ENCODE measurements around the gene TRAPPC1. TPM values are rescaled to one million over a fixed set of nuclear protein-coding genes. Genes with fewer than 3 reads are reported as not detected.

TRAPPC1 gene
- 10 to 100 TPM; 76.1 to 96.1 TPM for total RNA-seq
- polyA plus RNA-seq (ENCODE audit: insufficient read depth, low read depth, low replicate concordance): 115 TPM
- long read RNA-seq, donor 1, transcript TRAPPC1-202 (5 exons, 759 nt): minor isoform, 10 of 92 reads
- long read RNA-seq, donor 1, transcript TRAPPC1-201 (4 exons, 811 nt): major isoform, 66 of 92 reads
- long read RNA-seq, donor 1, partial matches to known transcripts: 5 of 92 reads
- long read RNA-seq, donor 1, other reads (novel, unspliced or antisense): 11 of 92 reads
- long read RNA-seq, donor 2, transcript TRAPPC1-202 (5 exons, 759 nt): minor isoform, 10 of 66 reads
- long read RNA-seq, donor 2, transcript TRAPPC1-201 (4 exons, 811 nt): major isoform, 50 of 66 reads
- long read RNA-seq, donor 2, partial matches to known transcripts: 5 of 66 reads
- long read RNA-seq, donor 2, other reads (novel, unspliced or antisense): 0 of 66 reads

- H3K4me3 ChIP-seq: peak within 1 kb of the TSS; percentile 78 to 86
- peaks cover 22% of the 10 kb centered on the region for H3K4me1 ChIP-seq
- H3K27me3 ChIP-seq: no peaks in the 10 kb centered on the region
- peak; percentile 80 for TF ChIP-seq POLR2A (IDR thresholded peaks at IDR 0.05)
- TF ChIP-seq, protein P1, sequence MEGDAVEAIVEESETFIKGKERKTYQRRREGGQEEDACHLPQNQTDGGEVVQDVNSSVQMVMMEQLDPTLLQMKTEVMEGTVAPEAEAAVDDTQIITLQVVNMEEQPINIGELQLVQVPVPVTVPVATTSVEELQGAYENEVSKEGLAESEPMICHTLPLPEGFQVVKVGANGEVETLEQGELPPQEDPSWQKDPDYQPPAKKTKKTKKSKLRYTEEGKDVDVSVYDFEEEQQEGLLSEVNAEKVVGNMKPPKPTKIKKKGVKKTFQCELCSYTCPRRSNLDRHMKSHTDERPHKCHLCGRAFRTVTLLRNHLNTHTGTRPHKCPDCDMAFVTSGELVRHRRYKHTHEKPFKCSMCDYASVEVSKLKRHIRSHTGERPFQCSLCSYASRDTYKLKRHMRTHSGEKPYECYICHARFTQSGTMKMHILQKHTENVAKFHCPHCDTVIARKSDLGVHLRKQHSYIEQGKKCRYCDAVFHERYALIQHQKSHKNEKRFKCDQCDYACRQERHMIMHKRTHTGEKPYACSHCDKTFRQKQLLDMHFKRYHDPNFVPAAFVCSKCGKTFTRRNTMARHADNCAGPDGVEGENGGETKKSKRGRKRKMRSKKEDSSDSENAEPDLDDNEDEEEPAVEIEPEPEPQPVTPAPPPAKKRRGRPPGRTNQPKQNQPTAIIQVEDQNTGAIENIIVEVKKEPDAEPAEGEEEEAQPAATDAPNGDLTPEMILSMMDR (IDR thresholded peaks at IDR 0.05): no peak
- H3K27ac ChIP-seq: peak within 1 kb of the TSS; percentile 15 to 79
- 0% methylated on average over 32 to 55 of the region's 55 CpGs for WGBS, 2 donors
- DNase-seq: peak; percentile 100
- no peaks in the 10 kb centered on the region for H3K36me3 ChIP-seq (ENCODE audit: low read depth, missing control alignments)
- no peaks in the 10 kb centered on the region for H3K9me3 ChIP-seq
- intact Hi-C loops (cut with DNase I; ENCODE audit: low total_unique reads): no loop called here
These were observed at the start of gene TRAPPC1, which contains the start of gene CNTROB for GRCh38 chr17:7931709-7932482. TSS of gene TRAPPC1 (minus strand) at chr17:7931946. CDS start at chr17:7931829, 117 bp downstream. TSS of gene CNTROB (plus strand) at chr17:7932206. CDS start at chr17:7933080, 874 bp downstream.

GRCh38 chr17:7977805-7978204 is 46.1 kb upstream of the TRAPPC1 start:
- DNase-seq: no peak
- WGBS, 2 donors: 90 to 92% methylated on average over 5 of the region's 5 CpGs
- TF ChIP-seq, protein P1 (IDR thresholded peaks at IDR 0.05): no peak
- no peak for TF ChIP-seq POLR2A (IDR thresholded peaks at IDR 0.05)
- H3K27me3 ChIP-seq: no peaks in the 10 kb centered on the region
- no peaks in the 10 kb centered on the region for H3K36me3 ChIP-seq (ENCODE audit: low read depth, missing control alignments)
- intact Hi-C loops (cut with DNase I; ENCODE audit: low total_unique reads): no loop called here
- no peaks in the 10 kb centered on the region for H3K4me1 ChIP-seq
- no peaks in the 10 kb centered on the region for H3K9me3 ChIP-seq
- H3K27ac ChIP-seq: no peak overlapping the region
- no peak overlapping the region for H3K4me3 ChIP-seq

GRCh38 chr17:7977039-7977438 is 45.3 kb upstream of the TRAPPC1 start:
- WGBS, 2 donors: 85 to 88% methylated on average over 4 of the region's 4 CpGs

DNA sequence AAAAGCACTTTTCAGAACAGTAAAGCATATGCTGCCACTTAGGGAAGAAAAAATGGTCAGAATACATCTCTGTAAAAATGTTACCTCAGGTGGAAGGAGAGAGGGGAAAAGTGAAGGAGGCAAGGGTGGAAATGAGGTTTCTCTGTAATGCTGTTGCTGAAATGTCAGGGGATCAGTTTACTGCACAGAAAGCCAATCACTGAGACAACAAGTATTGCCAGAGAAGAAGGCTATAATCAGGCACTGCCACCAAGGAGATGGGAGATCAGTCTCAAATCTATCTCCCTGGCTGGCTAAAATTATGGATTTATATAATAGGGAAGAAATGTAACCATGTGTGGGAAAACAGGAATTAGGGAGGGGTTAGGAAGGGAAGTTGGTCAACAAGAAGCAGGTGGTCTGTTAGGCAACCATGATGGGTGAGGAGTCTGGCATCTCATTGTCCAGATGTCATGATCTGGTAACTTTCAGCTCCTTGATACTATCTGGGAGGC is 42.9 kb upstream of the TRAPPC1 start:
- no peaks in the 10 kb centered on the region for H3K9me3 ChIP-seq
- no peak overlapping the region for H3K4me3 ChIP-seq
- H3K36me3 ChIP-seq (ENCODE audit: low read depth, missing control alignments): no peaks in the 10 kb centered on the region
- H3K4me1 ChIP-seq: no peaks in the 10 kb centered on the region
- no peak for DNase-seq
- TF ChIP-seq, protein P1 (IDR thresholded peaks at IDR 0.05): no peak
- TF ChIP-seq POLR2A (IDR thresholded peaks at IDR 0.05): no peak
- intact Hi-C loops (cut with DNase I; ENCODE audit: low total_unique reads): no loop called here
- no peaks in the 10 kb centered on the region for H3K27me3 ChIP-seq
- no peak overlapping the region for H3K27ac ChIP-seq

More at GRCh38 chr17:7977039-7977438, 45.3 kb upstream of the TRAPPC1 start:
- TF ChIP-seq, protein P1 (IDR thresholded peaks at IDR 0.05): no peak
- TF ChIP-seq POLR2A (IDR thresholded peaks at IDR 0.05): no peak
- no peaks in the 10 kb centered on the region for H3K9me3 ChIP-seq
- no peaks in the 10 kb centered on the region for H3K27me3 ChIP-seq
- H3K27ac ChIP-seq: no peak overlapping the region
- H3K36me3 ChIP-seq (ENCODE audit: low read depth, missing control alignments): no peaks in the 10 kb centered on the region
- intact Hi-C loops (cut with DNase I; ENCODE audit: low total_unique reads): no loop called here
- no peak overlapping the region for H3K4me3 ChIP-seq
- no peak for DNase-seq
- no peaks in the 10 kb centered on the region for H3K4me1 ChIP-seq
